Gastrocnemius medialis (tissue), 4 donors: ENCODE results near the gene PRAMEF17. TPM values are rescaled to one million over a fixed set of nuclear protein-coding genes. Genes with fewer than 3 reads are reported as not detected.
"Not testable (repeated sequence)": the region's sequence is repeated elsewhere in the genome, so short reads cannot be mapped to it uniquely, and the experiment has no call there.

Experiments used
- ATAC-seq, 2 donors: fragments of 150-250 bp; one replicate each; pipeline ENCODE4 v1.9.1; 2016
- DNase-seq, 2 donors: peaks; one replicate each; pipeline ENCODE4 v3.0.0-alpha.2; 2019
- H3K27ac ChIP-seq, 4 donors: fragments of 200-600 bp; sonication (generic); 1 replicate in 1 of 4; 2 replicates in 3 of 4; pipeline ENCODE4 v1.5.1; 2016 to 2018; ENCODE audit warnings: mild to moderate bottlenecking in 2 of 4, moderate library complexity in 1 of 4
- H3K27me3 ChIP-seq, 3 donors: fragments of 200-600 bp; sonication (generic) in 2 of 3; 1 replicate in 1 of 3; 2 replicates in 2 of 3; pipeline versions ENCODE4 v1.5.1 to v1.6.0; 2016 to 2019; ENCODE audit warnings: mild to moderate bottlenecking in 1 of 3, moderate library complexity in 1 of 3
- H3K36me3 ChIP-seq, 2 donors: fragments of 200-600 bp; sonication (generic) in 1 of 2; one replicate each; pipeline ENCODE4 v1.5.1; 2017 to 2018
- H3K4me1 ChIP-seq, 2 donors: fragments of 200-600 bp; sonication (generic) in 1 of 2; one replicate each; pipeline ENCODE4 v1.5.1; 2016 to 2017; ENCODE audit warnings: mild to moderate bottlenecking in 2 of 2
- H3K4me3 ChIP-seq, 4 donors: fragments of 200-600 bp; sonication (generic) in 3 of 4; 1 replicate in 1 of 4; 2 replicates in 3 of 4; pipeline ENCODE4 v1.5.1; 2016 to 2019; ENCODE audit warnings: mild to moderate bottlenecking in 2 of 4
- H3K9me3 ChIP-seq, 3 donors: fragments of 200-600 bp; sonication (generic) in 2 of 3; 1 replicate in 1 of 3; 2 replicates in 2 of 3; pipeline ENCODE4 v1.5.1; 2016 to 2019
- CTCF ChIP-seq, 5 experiments: fragments of 450-650 bp in 3 of 5; fragments of 200-600 bp in 2 of 5; sonication (generic) in 2 of 5; IDR thresholded peaks in 4 of 5; conservative IDR thresholded peaks in 1 of 5; 1 replicate in 4 of 5; 2 replicates in 1 of 5; pipeline ENCODE4 v1.5.1; 2016 to 2019; ENCODE audit warnings: antibody characterized with exemption in 5 of 5, mild to moderate bottlenecking in 3 of 5, moderate library complexity in 3 of 5
- POLR2A ChIP-seq, 2 donors: fragments of 450-650 bp; IDR thresholded peaks; one replicate each; pipeline ENCODE4 v1.6.1; 2017; ENCODE audit warnings: antibody characterized with exemption in 2 of 2, mild to moderate bottlenecking in 2 of 2, moderate library complexity in 2 of 2
- in situ Hi-C, 4 donors: fragments of 200-750 bp; cut with MboI; loops; one replicate each; pipeline versions ENCODE4 v1.15.0 to v1.8.0; 2017; ENCODE audit warnings: low sequenced_read_pairs in 4 of 4
- intact Hi-C: fragments of 100-400 bp; cut with DNase I; formaldehyde crosslinking; loops from one replicate; pipeline ENCODE4 v1.15.1; 2023; ENCODE audit warnings: low total_unique reads
- total RNA-seq, 4 donors: library from RNA; depleted of rRNA; stranded (reverse); fragments of >200 nt; gene quantifications; one replicate each; pipeline versions ENCODE4 v1.1.0 to v1.2.3, GENCODE V29; 2016

PRAMEF17 gene
- total RNA-seq, 4 donors from 2014 or later = not detected

GRCh38 chr1:13380380-13380779, 9.1 kb upstream of the PRAMEF17 start:
- H3K4me3 ChIP-seq, H3K36me3 ChIP-seq, H3K27ac ChIP-seq, H3K27me3 ChIP-seq, H3K9me3 ChIP-seq, H3K4me1 ChIP-seq, intact Hi-C loops, DNase-seq, ATAC-seq, in situ Hi-C loops: not testable (repeated sequence)

- ATAC-seq, H3K27me3 ChIP-seq, H3K27ac ChIP-seq, H3K36me3 ChIP-seq, in situ Hi-C loops, H3K9me3 ChIP-seq, H3K4me1 ChIP-seq, DNase-seq, H3K4me3 ChIP-seq, intact Hi-C loops: not testable (repeated sequence)
Observed at GRCh38 chr1:13393004-13393403, 3.6 kb downstream of the PRAMEF17 start.

- ATAC-seq, H3K4me1 ChIP-seq, H3K27me3 ChIP-seq, intact Hi-C loops, H3K4me3 ChIP-seq, H3K27ac ChIP-seq, DNase-seq, H3K36me3 ChIP-seq, in situ Hi-C loops, H3K9me3 ChIP-seq: not testable (repeated sequence)
Observed at GRCh38 chr1:13394761-13395160, 5.3 kb downstream of the PRAMEF17 start.

GRCh38 chr1:13395311-13395710, 5.9 kb downstream of the PRAMEF17 start:
- in situ Hi-C loops, H3K4me1 ChIP-seq, H3K9me3 ChIP-seq, ATAC-seq, H3K27me3 ChIP-seq, DNase-seq, H3K27ac ChIP-seq, intact Hi-C loops, H3K4me3 ChIP-seq, H3K36me3 ChIP-seq: not testable (repeated sequence)

GRCh38 chr1:13407811-13408210, 18.4 kb downstream of the PRAMEF17 start:
- H3K4me1 ChIP-seq = no peaks in the 10 kb centered on the region
- H3K27ac ChIP-seq = no peak overlapping the region
- no peak for DNase-seq
- H3K27me3 ChIP-seq = no peaks in the 10 kb centered on the region
- ATAC-seq = no peak
- TF ChIP-seq CTCF (IDR thresholded peaks at IDR 0.05 in 4 of 5, conservative IDR thresholded peaks at IDR 0.05 in 1 of 5) (no peak), POLR2A (IDR thresholded peaks at IDR 0.05) (no peak)
- H3K4me3 ChIP-seq = no peak overlapping the region
- intact Hi-C loops = no loop called here
- in situ Hi-C loops = no loop called here
- no peaks in the 10 kb centered on the region for H3K9me3 ChIP-seq
- H3K36me3 ChIP-seq = no peaks in the 10 kb centered on the region

- DNase-seq, H3K36me3 ChIP-seq, H3K4me1 ChIP-seq, H3K4me3 ChIP-seq, H3K27ac ChIP-seq, intact Hi-C loops, ATAC-seq, in situ Hi-C loops, H3K27me3 ChIP-seq, H3K9me3 ChIP-seq: not testable (repeated sequence)
Observed at GRCh38 chr1:13410150-13410549, 20.7 kb downstream of the PRAMEF17 start, which contains the start of gene PRAMEF20. PRAMEF20 (plus strand) TSS chr1:13410450; CDS start chr1:13416355, 5,905 bp downstream.

- Histone ChIP-seq H3K9me3 (no peaks in the 10 kb centered on the region), H3K4me3 (no peak overlapping the region), H3K4me1 (peaks cover 8 to 19% of the 10 kb centered on the region in 2 donors), H3K27ac (no peak overlapping the region), H3K27me3 (no peaks in the 10 kb centered on the region), H3K36me3 (no peaks in the 10 kb centered on the region)
- no peak for TF ChIP-seq POLR2A (IDR thresholded peaks at IDR 0.05)
- no peak for TF ChIP-seq CTCF (IDR thresholded peaks at IDR 0.05 in 4 of 5, conservative IDR thresholded peaks at IDR 0.05 in 1 of 5)
- DNase-seq = no peak
- intact Hi-C loops = no loop called here
- in situ Hi-C loops = no loop called here
- ATAC-seq = no peak
Observed at GRCh38 chr1:13430495-13430894, 41.1 kb downstream of the PRAMEF17 start.
